ENCODE results near the gene PAPOLA. TPM values are rescaled to one million over a fixed set of nuclear protein-coding genes. Genes with fewer than 3 reads are reported as not detected.
"Not testable (repeated sequence)": the region's sequence is repeated elsewhere in the genome, so short reads cannot be mapped to it uniquely, and the experiment has no call there.

Gene PAPOLA
- total RNA-seq, 6 experiments from 2014 or later: 68.0 to 102 (median 88.1) TPM

DNA sequence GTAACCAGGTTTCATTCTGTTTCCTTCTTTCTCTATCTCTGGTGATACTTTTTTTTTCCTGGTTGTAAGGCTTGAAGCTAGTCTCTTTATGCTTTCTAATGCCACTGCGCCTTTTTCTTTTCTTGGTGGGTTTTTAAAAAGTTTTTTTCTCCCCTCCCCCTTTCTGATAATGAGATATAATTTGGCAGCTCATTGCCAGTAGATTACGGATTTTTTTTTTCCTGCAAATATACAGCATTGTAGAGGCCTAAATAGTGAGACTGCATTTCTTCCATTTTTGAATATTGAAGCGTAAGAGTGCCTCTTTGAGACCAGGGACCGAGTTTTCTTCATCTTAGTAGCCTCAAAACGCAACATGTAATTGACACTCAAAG lies 1.1 kb downstream of the PAPOLA start:
- Histone ChIP-seq H3K27me3 (no peaks in the 10 kb centered on the region), H3K36me3 (no peaks in the 10 kb centered on the region), H3K27ac (peak overlapping the region; percentile 100), H3K9me3 (no peaks in the 10 kb centered on the region), H3K4me1 (peaks cover 0 to 39% (median 7%) of the 10 kb centered on the region in 4 donors), H3K4me3 (peak overlapping the region; percentile 77 to 97 (median 77))
- no peak for ATAC-seq
- DNase-seq: no peak
- TF ChIP-seq CTCF (IDR thresholded peaks at IDR 0.05) (no peak), POLR2A (IDR thresholded peaks at IDR 0.05) (no peak)
- intact Hi-C loops (cut with DNase I): no loop called here
- WGBS (ENCODE audit: insufficient coverage, low coverage, low lambda C conversion rate, missing lambda C conversion rate): under 1% methylated on average over 5 of the region's 5 CpGs

DNA sequence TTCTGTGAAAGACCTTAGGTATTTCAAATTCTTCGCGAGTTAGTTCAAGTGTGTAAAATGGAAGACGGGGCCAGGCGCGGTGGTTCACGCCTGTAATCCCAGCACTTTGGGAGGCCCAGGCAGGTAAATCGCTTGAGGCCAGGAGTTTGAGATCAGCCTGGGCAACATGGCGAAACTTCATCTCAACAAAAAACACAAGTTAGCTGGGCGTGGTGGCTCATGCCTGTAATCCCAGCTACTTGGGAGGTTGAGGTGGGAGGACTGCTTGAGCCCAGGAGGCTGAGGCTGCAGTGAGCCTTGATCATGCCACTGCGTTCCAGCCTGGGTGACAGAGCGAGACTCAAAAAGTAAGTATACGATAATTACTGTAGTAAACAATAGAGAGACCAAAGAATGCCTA lies 2.2 kb downstream of the PAPOLA start:
- intact Hi-C loops (cut with DNase I); ATAC-seq; DNase-seq; H3K36me3 ChIP-seq; H3K27ac ChIP-seq; H3K9me3 ChIP-seq; H3K27me3 ChIP-seq: not testable (repeated sequence)
- Histone ChIP-seq H3K4me3 (peak overlapping the region in 1 of 3 donors; percentile 77), H3K4me1 (peaks cover 0 to 44% (median 7%) of the 10 kb centered on the region in 4 donors)
- 95% methylated on average over 9 of the region's 12 CpGs for WGBS (ENCODE audit: insufficient coverage, low coverage, low lambda C conversion rate, missing lambda C conversion rate)

- Histone ChIP-seq H3K4me1 (peaks cover 0 to 66% (median 17%) of the 10 kb centered on the region in 4 donors), H3K27me3 (no peaks in the 10 kb centered on the region), H3K9me3 (no peaks in the 10 kb centered on the region), H3K27ac (no peak overlapping the region), H3K36me3 (no peaks in the 10 kb centered on the region), H3K4me3 (no peak overlapping the region)
- DNase-seq (no peak), ATAC-seq (no peak)
- TF ChIP-seq CTCF (IDR thresholded peaks at IDR 0.05): no peak
- TF ChIP-seq POLR2A (IDR thresholded peaks at IDR 0.05): no peak
- WGBS (ENCODE audit: insufficient coverage, low coverage, low lambda C conversion rate, missing lambda C conversion rate): 97% methylated on average over 7 of the region's 7 CpGs
- intact Hi-C loops (cut with DNase I): no loop called here
Measured at GRCh38 chr14:96507723-96508122, 5.5 kb downstream of the PAPOLA start.

GRCh38 chr14:96508900-96509299 lies 6.7 kb downstream of the PAPOLA start:
- no peak overlapping the region for H3K27ac ChIP-seq
- DNase-seq (no peak), ATAC-seq (peak in 2 of 4 donors; percentile 7 to 29)
- H3K36me3 ChIP-seq: no peaks in the 10 kb centered on the region
- TF ChIP-seq CTCF (IDR thresholded peaks at IDR 0.05): no peak
- TF ChIP-seq POLR2A (IDR thresholded peaks at IDR 0.05): no peak
- H3K9me3 ChIP-seq: no peaks in the 10 kb centered on the region
- 89% methylated on average over 5 of the region's 5 CpGs for WGBS (ENCODE audit: insufficient coverage, low coverage, low lambda C conversion rate, missing lambda C conversion rate)
- intact Hi-C loops (cut with DNase I): no loop called here
- peaks cover 0 to 71% (median 21%) of the 10 kb centered on the region in 4 donors for H3K4me1 ChIP-seq
- H3K4me3 ChIP-seq: no peak overlapping the region
- H3K27me3 ChIP-seq: no peaks in the 10 kb centered on the region

DNA sequence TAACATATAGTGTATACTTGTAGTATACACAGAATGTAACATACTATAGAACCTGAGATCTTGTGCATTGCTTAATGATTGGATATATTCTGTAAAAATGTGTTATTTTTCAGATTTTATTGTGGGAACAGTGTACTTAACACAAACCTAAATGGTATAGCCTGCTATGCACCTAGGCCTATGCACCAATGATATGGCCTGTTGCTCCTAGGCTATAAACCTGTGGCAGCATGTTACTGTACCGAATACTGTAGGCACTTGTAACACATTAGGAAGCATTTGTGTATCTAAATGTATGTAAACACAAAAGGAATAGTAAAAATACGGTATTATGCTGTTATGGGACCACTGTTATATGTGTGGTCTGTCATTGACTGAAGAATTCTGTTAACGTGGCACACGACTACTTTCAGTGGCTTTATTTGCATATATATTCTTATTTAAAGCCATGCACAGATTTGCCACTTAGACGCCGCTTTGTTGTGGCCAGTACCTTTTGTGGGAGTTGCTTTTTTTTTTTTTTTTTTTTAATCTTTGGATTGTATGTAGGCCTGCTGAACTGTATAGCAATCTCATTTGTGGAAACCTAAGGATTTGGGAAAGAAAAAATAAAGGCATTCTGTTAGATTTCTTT lies 7.4 kb downstream of the PAPOLA start:
- H3K4me1 ChIP-seq: peaks cover 0 to 71% (median 20%) of the 10 kb centered on the region in 4 donors
- intact Hi-C loops (cut with DNase I): no loop called here
- H3K36me3 ChIP-seq: no peaks in the 10 kb centered on the region
- no peaks in the 10 kb centered on the region for H3K27me3 ChIP-seq
- peak overlapping the region in 1 of 3 donors; percentile 80 for H3K27ac ChIP-seq
- WGBS (ENCODE audit: insufficient coverage, low coverage, low lambda C conversion rate, missing lambda C conversion rate): 89% methylated on average over 6 of the region's 6 CpGs
- H3K4me3 ChIP-seq: no peak overlapping the region
- no peaks in the 10 kb centered on the region for H3K9me3 ChIP-seq
- no peak for DNase-seq
- TF ChIP-seq CTCF (IDR thresholded peaks at IDR 0.05): no peak
- TF ChIP-seq POLR2A (IDR thresholded peaks at IDR 0.05): no peak
- no peak for ATAC-seq
